Measurements from ENCODE around the gene RAB3C.

The RAB3C gene

GRCh38 chr5:58752104-58752503, 169.2 kb downstream of the RAB3C start:
- Histone ChIP-seq H3K4me3 (ENCODE audit: low read depth in 1 of 2, low read length in 1 of 2) (no peak overlapping the region), H3K36me3 (no peaks in the 10 kb centered on the region), H3K4me1 (ENCODE audit: control insufficient read depth in 1 of 2, insufficient read depth in 1 of 2, low read depth in 1 of 2, low read length in 1 of 2) (no peaks in the 10 kb centered on the region), H3K9me3 (no peaks in the 10 kb centered on the region), H3K27me3 (no peaks in the 10 kb centered on the region), H3K27ac (no peak overlapping the region)
- no peak for TF ChIP-seq CTCF (IDR thresholded peaks at IDR 0.05)

- Histone ChIP-seq H3K9me3 (no peaks in the 10 kb centered on the region), H3K4me1 (ENCODE audit: control insufficient read depth in 1 of 2, insufficient read depth in 1 of 2, low read depth in 1 of 2, low read length in 1 of 2) (no peaks in the 10 kb centered on the region), H3K36me3 (no peaks in the 10 kb centered on the region), H3K4me3 (ENCODE audit: low read depth in 1 of 2, low read length in 1 of 2) (no peak overlapping the region), H3K27me3 (no peaks in the 10 kb centered on the region), H3K27ac (no peak overlapping the region)
- TF ChIP-seq CTCF (IDR thresholded peaks at IDR 0.05) = no peak
These were observed 170.6 kb downstream of the RAB3C start for GRCh38 chr5:58753446-58753845.

GRCh38 chr5:58754250-58754649, 171.4 kb downstream of the RAB3C start:
- no peaks in the 10 kb centered on the region for H3K27me3 ChIP-seq
- TF ChIP-seq CTCF (IDR thresholded peaks at IDR 0.05) = no peak
- no peaks in the 10 kb centered on the region for H3K9me3 ChIP-seq
- H3K36me3 ChIP-seq = no peaks in the 10 kb centered on the region
- H3K27ac ChIP-seq = no peak overlapping the region
- H3K4me3 ChIP-seq (ENCODE audit: low read depth in 1 of 2, low read length in 1 of 2) = no peak overlapping the region
- peaks cover 1 to 2% of the 10 kb centered on the region in 2 experiments for H3K4me1 ChIP-seq (ENCODE audit: control insufficient read depth in 1 of 2, insufficient read depth in 1 of 2, low read depth in 1 of 2, low read length in 1 of 2)

- H3K4me3 ChIP-seq (ENCODE audit: low read depth in 1 of 2, low read length in 1 of 2) = no peak overlapping the region
- H3K36me3 ChIP-seq = no peaks in the 10 kb centered on the region
- H3K27me3 ChIP-seq = no peaks in the 10 kb centered on the region
- H3K9me3 ChIP-seq = no peaks in the 10 kb centered on the region
- TF ChIP-seq CTCF (IDR thresholded peaks at IDR 0.05) = no peak
- peaks cover 9 to 11% of the 10 kb centered on the region in 2 experiments for H3K4me1 ChIP-seq (ENCODE audit: control insufficient read depth in 1 of 2, insufficient read depth in 1 of 2, low read depth in 1 of 2, low read length in 1 of 2)
- no peak overlapping the region for H3K27ac ChIP-seq
These were observed 172.5 kb downstream of the RAB3C start for GRCh38 chr5:58755397-58755796.

GRCh38 chr5:58759745-58760144, 176.9 kb downstream of the RAB3C start:
- H3K4me1 ChIP-seq (ENCODE audit: control insufficient read depth in 1 of 2, insufficient read depth in 1 of 2, low read depth in 1 of 2, low read length in 1 of 2) = peaks cover 9 to 12% of the 10 kb centered on the region in 2 experiments
- no peaks in the 10 kb centered on the region for H3K36me3 ChIP-seq
- H3K27me3 ChIP-seq = no peaks in the 10 kb centered on the region
- peak overlapping the region; percentile 35 for H3K27ac ChIP-seq
- no peak for TF ChIP-seq CTCF (IDR thresholded peaks at IDR 0.05)
- peak overlapping the region in 1 of 2 experiments; percentile 35 for H3K4me3 ChIP-seq (ENCODE audit: low read depth in 1 of 2, low read length in 1 of 2)
- no peaks in the 10 kb centered on the region for H3K9me3 ChIP-seq

- peak overlapping the region; percentile 35 for H3K27ac ChIP-seq
- no peaks in the 10 kb centered on the region for H3K27me3 ChIP-seq
- TF ChIP-seq CTCF (IDR thresholded peaks at IDR 0.05) = no peak
- H3K9me3 ChIP-seq = no peaks in the 10 kb centered on the region
- H3K36me3 ChIP-seq = no peaks in the 10 kb centered on the region
- H3K4me1 ChIP-seq (ENCODE audit: control insufficient read depth in 1 of 2, insufficient read depth in 1 of 2, low read depth in 1 of 2, low read length in 1 of 2) = peaks cover 9 to 12% of the 10 kb centered on the region in 2 experiments
- H3K4me3 ChIP-seq (ENCODE audit: low read depth in 1 of 2, low read length in 1 of 2) = peak overlapping the region in 1 of 2 experiments; percentile 35
These were observed 177.3 kb downstream of the RAB3C start for GRCh38 chr5:58760222-58760621.
